Measurements from ENCODE around the gene SYT9. TPM values are rescaled to one million over a fixed set of nuclear protein-coding genes. Genes with fewer than 3 reads are reported as not detected.

SYT9 gene
- total and polyA plus RNA-seq, 2 donors (not counting 3 experiments of a cell fraction or from before 2014, with no cell fraction given) = 0.23 TPM; not detected in 1

DNA sequence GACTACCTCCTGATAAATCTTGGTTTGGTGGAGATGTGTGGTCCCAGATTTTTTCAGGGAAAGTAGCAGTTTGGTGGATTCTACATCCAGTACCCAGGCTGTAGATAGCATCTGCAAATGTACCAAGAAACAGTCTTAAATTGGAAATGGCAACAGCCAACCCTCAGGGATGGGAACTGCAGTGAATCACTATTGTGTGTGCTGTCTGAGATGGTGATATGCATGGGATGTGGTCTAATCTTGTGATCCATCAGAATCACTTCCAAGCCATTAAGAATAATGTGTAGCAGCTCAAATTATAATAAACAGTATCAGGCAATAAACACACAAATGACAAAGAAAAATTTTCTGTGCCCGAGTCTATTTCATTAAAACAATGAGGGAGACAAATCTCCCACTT is 237.0 kb downstream of the SYT9 start:
- POLR2A ChIA-PET = no interaction called here
- BruUV-seq (replicated peaks) = no TSS peak
- dilution Hi-C loops (cut with MboI; ENCODE audit: extremely low pct_ligation_motif_present, low sequenced_read_pairs) = no loop called here

DNA sequence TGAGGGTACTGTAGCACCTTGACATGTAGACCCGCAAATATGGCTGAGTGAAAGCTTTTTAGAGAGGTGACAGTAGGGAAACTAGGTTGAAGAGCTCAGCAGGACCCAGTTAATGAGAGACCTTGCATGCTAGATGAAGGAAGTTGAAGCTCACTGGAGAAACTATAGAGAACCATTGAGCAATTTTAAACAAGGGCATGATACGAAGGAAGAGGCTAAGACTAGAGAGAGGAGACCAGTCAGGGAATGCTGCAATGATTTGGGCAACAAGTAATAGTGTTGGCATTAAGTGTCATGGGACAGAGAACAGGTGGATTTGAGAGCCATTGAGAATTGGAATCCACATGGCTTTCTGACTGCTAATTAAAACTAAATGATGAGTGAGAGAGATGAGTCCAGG is 237.7 kb downstream of the SYT9 start:
- DNase-seq (ENCODE audit: low read depth, low spot score) (no peak), FAIRE-seq (no peak)
- Histone ChIP-seq H4K20me1 (replicated peaks; ENCODE audit: control insufficient read depth, extremely low read depth, insufficient read depth, low read length) (no peaks in the 10 kb centered on the region), H3K9ac (replicated peaks; ENCODE audit: extremely low read depth, insufficient read depth, low read length) (no peak overlapping the region), H3K4me2 (ENCODE audit: insufficient read depth, low read length) (no peak overlapping the region), H3K27ac (ENCODE audit: insufficient read depth, low read depth, low read length) (no peak overlapping the region), H3K27me3 (ENCODE audit: control insufficient read depth in 2 of 2, insufficient read depth in 2 of 2, low read length in 2 of 2) (no peaks in the 10 kb centered on the region), H2AFZ (ENCODE audit: low read depth, low read length) (no peak overlapping the region), H3K36me3 (ENCODE audit: control insufficient read depth in 2 of 2, extremely low read depth in 1 of 2, insufficient read depth in 2 of 2, low read length in 2 of 2) (no peaks in the 10 kb centered on the region), H3K79me2 (ENCODE audit: control insufficient read depth, insufficient read depth, low read length) (no peaks in the 10 kb centered on the region), H3K9me3 (replicated peaks; ENCODE audit: control insufficient read depth, insufficient read depth, low read length) (no peaks in the 10 kb centered on the region), H3K4me1 (ENCODE audit: control insufficient read depth, extremely low read depth, insufficient read depth, low read length) (no peaks in the 10 kb centered on the region), H3K9me1 (replicated peaks; ENCODE audit: control insufficient read depth, extremely low read depth, insufficient read depth, low read length) (no peaks in the 10 kb centered on the region), H3K4me3 (replicated peaks in 1 of 3; ENCODE audit: insufficient read depth in 1 of 3, low read depth in 1 of 3, low read length in 3 of 3) (no peak overlapping the region)
- ChIA-PET CTCF (no interaction called here), POLR2A (no interaction called here)
- dilution Hi-C loops (cut with MboI; ENCODE audit: extremely low pct_ligation_motif_present, low sequenced_read_pairs) = no loop called here
- BruUV-seq (replicated peaks) = no TSS peak
- TF ChIP-seq JUN (IDR thresholded peaks at IDR 0.05; ENCODE audit: borderline replicate concordance, insufficient read depth, insufficient read length, low read depth) = no peak
- TF ChIP-seq MYC (IDR thresholded peaks at IDR 0.05; ENCODE audit: low read depth, low read length) = no peak
- TF ChIP-seq, protein P1, sequence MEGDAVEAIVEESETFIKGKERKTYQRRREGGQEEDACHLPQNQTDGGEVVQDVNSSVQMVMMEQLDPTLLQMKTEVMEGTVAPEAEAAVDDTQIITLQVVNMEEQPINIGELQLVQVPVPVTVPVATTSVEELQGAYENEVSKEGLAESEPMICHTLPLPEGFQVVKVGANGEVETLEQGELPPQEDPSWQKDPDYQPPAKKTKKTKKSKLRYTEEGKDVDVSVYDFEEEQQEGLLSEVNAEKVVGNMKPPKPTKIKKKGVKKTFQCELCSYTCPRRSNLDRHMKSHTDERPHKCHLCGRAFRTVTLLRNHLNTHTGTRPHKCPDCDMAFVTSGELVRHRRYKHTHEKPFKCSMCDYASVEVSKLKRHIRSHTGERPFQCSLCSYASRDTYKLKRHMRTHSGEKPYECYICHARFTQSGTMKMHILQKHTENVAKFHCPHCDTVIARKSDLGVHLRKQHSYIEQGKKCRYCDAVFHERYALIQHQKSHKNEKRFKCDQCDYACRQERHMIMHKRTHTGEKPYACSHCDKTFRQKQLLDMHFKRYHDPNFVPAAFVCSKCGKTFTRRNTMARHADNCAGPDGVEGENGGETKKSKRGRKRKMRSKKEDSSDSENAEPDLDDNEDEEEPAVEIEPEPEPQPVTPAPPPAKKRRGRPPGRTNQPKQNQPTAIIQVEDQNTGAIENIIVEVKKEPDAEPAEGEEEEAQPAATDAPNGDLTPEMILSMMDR (IDR thresholded peaks at IDR 0.05; ENCODE audit: extremely low read depth in 1 of 2, insufficient read depth in 1 of 2, low read depth in 1 of 2, low read length in 2 of 2) = no peak
- TF ChIP-seq FOS (IDR thresholded peaks at IDR 0.05; ENCODE audit: borderline replicate concordance, insufficient read depth, low read length) = no peak
- TF ChIP-seq EZH2 (IDR thresholded peaks at IDR 0.05; ENCODE audit: borderline replicate concordance, low read depth, low read length, severe bottlenecking) = no peak
- no peak for TF ChIP-seq GATA2 (IDR thresholded peaks at IDR 0.05; ENCODE audit: insufficient read depth, insufficient read length, low read depth, low read length)
- intact Hi-C loops (cut with micrococcal nuclease) = no loop called here

More for the DNA sequence above, 237.0 kb downstream of the SYT9 start:
- H3K9ac ChIP-seq (replicated peaks; ENCODE audit: extremely low read depth, insufficient read depth, low read length) = no peak overlapping the region
- H3K36me3 ChIP-seq (ENCODE audit: control insufficient read depth in 2 of 2, extremely low read depth in 1 of 2, insufficient read depth in 2 of 2, low read length in 2 of 2) = no peaks in the 10 kb centered on the region
- intact Hi-C loops (cut with micrococcal nuclease) = no loop called here
- H3K4me3 ChIP-seq (replicated peaks in 1 of 3; ENCODE audit: insufficient read depth in 1 of 3, low read depth in 1 of 3, low read length in 3 of 3) = no peak overlapping the region
- no peaks in the 10 kb centered on the region for H3K4me1 ChIP-seq (ENCODE audit: control insufficient read depth, extremely low read depth, insufficient read depth, low read length)
- H3K27me3 ChIP-seq (ENCODE audit: control insufficient read depth in 2 of 2, insufficient read depth in 2 of 2, low read length in 2 of 2) = peaks cover 0 to 2% of the 10 kb centered on the region in 2 experiments
- CTCF ChIA-PET = no interaction called here
- DNase-seq (ENCODE audit: low read depth, low spot score) (no peak), FAIRE-seq (no peak)
- H3K4me2 ChIP-seq (ENCODE audit: insufficient read depth, low read length) = no peak overlapping the region
- no peak overlapping the region for H3K27ac ChIP-seq (ENCODE audit: insufficient read depth, low read depth, low read length)
- no peak overlapping the region for H2AFZ ChIP-seq (ENCODE audit: low read depth, low read length)
- TF ChIP-seq, protein P1 (IDR thresholded peaks at IDR 0.05; ENCODE audit: extremely low read depth in 1 of 2, insufficient read depth in 1 of 2, low read depth in 1 of 2, low read length in 2 of 2) = no peak
- TF ChIP-seq GATA2 (IDR thresholded peaks at IDR 0.05; ENCODE audit: insufficient read depth, insufficient read length, low read depth, low read length) (no peak), JUN (IDR thresholded peaks at IDR 0.05; ENCODE audit: borderline replicate concordance, insufficient read depth, insufficient read length, low read depth) (no peak), MYC (IDR thresholded peaks at IDR 0.05; ENCODE audit: low read depth, low read length) (no peak), POLR2AphosphoS5 (IDR thresholded peaks at IDR 0.05; ENCODE audit: insufficient read depth, low read depth, low read length) (no peak), FOS (IDR thresholded peaks at IDR 0.05; ENCODE audit: borderline replicate concordance, insufficient read depth, low read length) (no peak)
- H3K9me1 ChIP-seq (replicated peaks; ENCODE audit: control insufficient read depth, extremely low read depth, insufficient read depth, low read length) = no peaks in the 10 kb centered on the region
- no peaks in the 10 kb centered on the region for H4K20me1 ChIP-seq (replicated peaks; ENCODE audit: control insufficient read depth, extremely low read depth, insufficient read depth, low read length)
- H3K9me3 ChIP-seq (replicated peaks; ENCODE audit: control insufficient read depth, insufficient read depth, low read length) = no peaks in the 10 kb centered on the region
- no peaks in the 10 kb centered on the region for H3K79me2 ChIP-seq (ENCODE audit: control insufficient read depth, insufficient read depth, low read length)

Data from endothelial cell of umbilical vein (primary cell).